ENCODE data around the gene GIPR. TPM values are rescaled to one million over a fixed set of nuclear protein-coding genes. Genes with fewer than 3 reads are reported as not detected.

Gene GIPR
- total and polyA plus RNA-seq, 10 of the 15 experiments (the other 5 are each of a cell fraction or from before 2014, with no cell fraction given) = 1.7 to 26.3 (median 13.7) TPM

DNA sequence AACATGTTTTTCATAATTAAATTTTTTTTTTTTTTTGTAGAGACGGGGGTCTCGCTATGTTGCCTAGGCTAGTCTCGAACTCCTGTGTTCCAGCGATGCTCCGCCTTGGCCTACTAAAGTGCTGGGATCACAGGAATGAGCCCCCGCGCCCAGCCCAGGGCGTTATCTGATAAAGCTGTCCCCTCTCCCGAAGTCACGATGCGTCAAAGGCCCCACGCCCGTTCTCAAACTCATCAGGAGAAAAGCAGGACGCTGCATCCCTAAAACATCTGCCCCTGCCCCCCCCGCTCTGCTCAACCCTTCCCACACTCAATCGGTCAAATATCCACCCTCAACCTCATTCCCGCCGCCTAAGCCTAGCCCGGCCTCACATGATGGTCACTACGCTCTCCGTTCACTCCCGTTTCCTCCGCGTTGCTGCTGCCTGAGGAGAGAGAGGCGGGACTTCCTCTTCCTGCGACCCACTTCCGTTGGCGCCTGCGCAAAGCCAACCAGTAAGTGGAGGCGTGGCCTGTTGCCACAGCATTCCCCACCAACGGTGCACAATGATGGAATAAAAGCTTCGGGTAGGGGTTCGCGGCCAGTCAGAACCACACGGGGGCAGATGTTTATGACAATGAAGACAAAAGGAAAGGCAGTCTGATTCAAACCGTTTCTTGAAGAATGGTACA, 23.6 kb downstream of the GIPR start, which contains the start of gene SNRPD2 (continued):
- TF ChIP-seq, protein P1, sequence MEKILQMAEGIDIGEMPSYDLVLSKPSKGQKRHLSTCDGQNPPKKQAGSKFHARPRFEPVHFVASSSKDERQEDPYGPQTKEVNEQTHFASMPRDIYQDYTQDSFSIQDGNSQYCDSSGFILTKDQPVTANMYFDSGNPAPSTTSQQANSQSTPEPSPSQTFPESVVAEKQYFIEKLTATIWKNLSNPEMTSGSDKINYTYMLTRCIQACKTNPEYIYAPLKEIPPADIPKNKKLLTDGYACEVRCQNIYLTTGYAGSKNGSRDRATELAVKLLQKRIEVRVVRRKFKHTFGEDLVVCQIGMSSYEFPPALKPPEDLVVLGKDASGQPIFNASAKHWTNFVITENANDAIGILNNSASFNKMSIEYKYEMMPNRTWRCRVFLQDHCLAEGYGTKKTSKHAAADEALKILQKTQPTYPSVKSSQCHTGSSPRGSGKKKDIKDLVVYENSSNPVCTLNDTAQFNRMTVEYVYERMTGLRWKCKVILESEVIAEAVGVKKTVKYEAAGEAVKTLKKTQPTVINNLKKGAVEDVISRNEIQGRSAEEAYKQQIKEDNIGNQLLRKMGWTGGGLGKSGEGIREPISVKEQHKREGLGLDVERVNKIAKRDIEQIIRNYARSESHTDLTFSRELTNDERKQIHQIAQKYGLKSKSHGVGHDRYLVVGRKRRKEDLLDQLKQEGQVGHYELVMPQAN (conservative IDR thresholded peaks at IDR 0.05) = peak; percentile 100
- TF ChIP-seq CREM (IDR thresholded peaks at IDR 0.05; ENCODE audit: low read depth) (no peak), MEF2B (IDR thresholded peaks at IDR 0.05; ENCODE audit: partially characterized antibody, poor library complexity, severe bottlenecking) (no peak)

DNA sequence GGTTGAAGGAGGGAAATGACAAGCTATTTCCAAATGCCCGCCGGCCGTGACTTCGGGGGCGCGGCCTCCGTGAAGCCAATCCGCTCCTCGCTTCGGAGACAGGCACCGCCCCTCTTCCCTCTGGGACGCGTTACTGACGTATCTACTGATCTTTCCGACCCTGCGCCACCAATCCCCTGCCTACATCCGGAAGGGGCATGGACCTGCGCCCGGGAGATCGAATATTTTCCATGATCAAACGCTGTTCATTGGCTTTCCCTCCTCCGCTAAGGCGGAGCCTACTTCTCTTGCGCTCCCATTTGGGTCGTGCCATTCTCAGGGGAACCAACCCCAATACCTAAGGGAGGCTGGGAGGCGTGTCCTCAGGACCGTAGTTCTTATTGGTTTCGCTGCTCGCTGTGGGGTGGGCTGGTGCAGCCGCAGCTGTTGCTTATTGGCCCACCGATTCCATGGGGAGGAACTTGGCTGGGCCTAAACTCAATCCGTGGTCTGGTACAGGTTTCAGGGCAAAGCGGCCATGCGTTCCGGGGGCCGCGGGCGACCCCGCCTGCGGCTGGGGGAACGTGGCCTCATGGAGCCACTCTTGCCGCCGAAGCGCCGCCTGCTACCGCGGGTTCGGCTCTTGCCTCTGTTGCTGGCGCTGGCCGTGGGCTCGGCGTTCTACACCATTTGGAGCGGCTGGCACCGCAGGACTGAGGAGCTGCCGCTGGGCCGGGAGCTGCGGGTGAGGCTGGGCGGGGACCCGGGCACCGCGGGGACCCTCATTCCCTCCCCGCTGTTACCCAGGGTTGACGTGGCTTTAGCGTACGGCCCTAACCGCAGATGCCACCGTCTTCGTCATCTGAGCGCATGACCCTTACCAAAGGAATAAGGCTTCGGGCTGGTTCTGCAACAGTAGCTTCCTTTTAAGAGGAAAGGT, 24.4 kb downstream of the GIPR start, which contains the start of gene QPCTL:
TSS of gene QPCTL (plus strand) at position 480 of the 919 bp plus-strand sequence. CDS start at position 518, 38 bp downstream.
- in situ Hi-C loops (cut with MboI) (no loop called here), intact Hi-C loops (cut with micrococcal nuclease; ENCODE audit: unreplicated experiment) (loop anchor here (5.0 kb wide), 2 partner anchors 75 to 110 kb away; partner anchors contain the start of genes OPA3 and SIX5)
- ChIA-PET SMC1A (ENCODE audit: uncharacterized antibody, unreplicated experiment) (interaction anchor here (0.6 to 4.5 kb wide), 23 partner anchors 9 to 214 kb away, joined by 3 to 31 read pairs (median 4); partner anchors contain the start of genes FBXO46 and GIPR), CTCF (interaction anchor here (0.6 to 4.6 kb wide), 33 partner anchors 12 to 576 kb away, joined by 3 to 73 read pairs (median 5); partner anchors contain the start of genes DMWD, EML2, FBXO46 and GIPR), RAD21 (ENCODE audit: unreplicated experiment) (interaction anchor here (0.6 to 3.2 kb wide), 22 partner anchors 10 to 317 kb away, joined by 3 to 41 read pairs (median 5); partner anchors contain the start of genes DMPK, DMWD, FBXO46 and GIPR), POLR2A (interaction anchor here (0.6 to 4.8 kb wide), 25 partner anchors 10 to 693 kb away, joined by 3 to 54 read pairs (median 4); partner anchors contain the start of genes FBXO46, SIX5 and TRAPPC6A)
- DNase-seq (ENCODE audit: low read depth, low spot score) = peak; percentile 100
- Histone ChIP-seq H4K20me1 (ENCODE audit: control insufficient read depth, insufficient read depth) (no peaks in the 10 kb centered on the region), H2AFZ (ENCODE audit: control insufficient read depth, low read depth, low read length) (peak within 1 kb of the TSS; percentile 99), H3K4me2 (ENCODE audit: control insufficient read depth, insufficient read depth) (peak within 1 kb of the TSS; percentile 97), H3K4me3 (peak within 1 kb of the TSS; percentile 76), H3K27ac (ENCODE audit: control insufficient read depth, insufficient read depth) (peak within 1 kb of the TSS; percentile 82), H3K9ac (ENCODE audit: control insufficient read depth, insufficient read depth, low read length) (peak within 1 kb of the TSS; percentile 92), H3K36me3 (ENCODE audit: control insufficient read depth in 2 of 2, insufficient read depth in 2 of 2, low read length in 1 of 2) (peaks cover 5 to 28% of the 10 kb centered on the region in 2 experiments), H3K27me3 (replicated peaks in 1 of 2; ENCODE audit: control insufficient read depth in 2 of 2, insufficient read depth in 2 of 2, low read length in 1 of 2) (no peaks in the 10 kb centered on the region), H3K9me3 (replicated peaks; ENCODE audit: control insufficient read depth, insufficient read depth, low read length) (no peaks in the 10 kb centered on the region), H3K79me2 (ENCODE audit: control insufficient read depth, insufficient read depth, low read length) (peaks cover 31% of the 10 kb centered on the region), H3K4me1 (ENCODE audit: control insufficient read depth, insufficient read depth, low read length) (peaks cover 10% of the 10 kb centered on the region)
- peak; percentile 100 for FAIRE-seq
- ATAC-seq = peak; percentile 93
- WGBS (ENCODE audit: insufficient coverage, insufficient replicate concordance, low lambda C conversion rate, missing lambda C conversion rate) = 1% methylated on average over 70 of the region's 70 CpGs
- no TSS peak for BruUV-seq (replicated peaks)
- TF ChIP-seq ESRRA (IDR thresholded peaks at IDR 0.05; ENCODE audit: low read length) = no peak
- TF ChIP-seq ASH2L (IDR thresholded peaks at IDR 0.05; ENCODE audit: borderline replicate concordance, low read depth) = no peak
- TF ChIP-seq JUND (IDR thresholded peaks at IDR 0.05; ENCODE audit: low read depth, low read length) = 0 out of 2 replicates have a peak, but pooled peaks have one; percentile 15
- TF ChIP-seq RUNX3 (IDR thresholded peaks at IDR 0.05; ENCODE audit: low read length) = peak; percentile 71
- no peak for TF ChIP-seq BRCA1 (IDR thresholded peaks at IDR 0.05; ENCODE audit: low read depth, low read length)
- peak; percentile 86; the same call in 1 of the 2 replicates for TF ChIP-seq ZNF207 (IDR thresholded peaks at IDR 0.05; ENCODE audit: borderline replicate concordance)
- TF ChIP-seq REST (IDR thresholded peaks at IDR 0.05; ENCODE audit: low read depth, low read length) = no peak
- peak; percentile 85 for TF ChIP-seq CREM (IDR thresholded peaks at IDR 0.05; ENCODE audit: low read depth)
- TF ChIP-seq PKNOX1 (IDR thresholded peaks at IDR 0.05) = peak; percentile 90
- no peak for TF ChIP-seq ZNF274 (IDR thresholded peaks at IDR 0.05; ENCODE audit: insufficient read depth, insufficient read length)
